Measurements from ENCODE around the gene SFT2D3. TPM values are rescaled to one million over a fixed set of nuclear protein-coding genes. Genes with fewer than 3 reads are reported as not detected.
A peak's percentile ranks its signal among the peaks of the same experiment; 100 is the strongest.

Gene SFT2D3
- total and polyA plus RNA-seq, 4 donors: 2.4 to 4.9 (median 4.7) TPM; not detected in 1

- Histone ChIP-seq H3K4me3 (ENCODE audit: low read depth in 1 of 3, low read length in 3 of 3) (peak overlapping the region in 1 of 3 donors; percentile 85), H3K27ac (ENCODE audit: low read depth in 1 of 2, low read length in 2 of 2) (peak overlapping the region; percentile 31 to 73), H3K27me3 (ENCODE audit: control insufficient read depth in 4 of 4, insufficient read depth in 4 of 4, low read length in 3 of 4) (no peaks in the 10 kb centered on the region), H3K36me3 (ENCODE audit: control insufficient read depth in 4 of 4, insufficient read depth in 3 of 4, low read depth in 1 of 4, low read length in 3 of 4) (no peaks in the 10 kb centered on the region), H3K9me3 (ENCODE audit: control insufficient read depth in 4 of 4, low read length in 3 of 4) (no peaks in the 10 kb centered on the region), H3K9ac (ENCODE audit: low read depth in 1 of 2, low read length in 2 of 2) (no peak overlapping the region), H3K4me1 (ENCODE audit: control insufficient read depth in 4 of 4, insufficient read depth in 4 of 4, low read length in 3 of 4) (peaks cover 2 to 25% (median 15%) of the 10 kb centered on the region in 4 donors)
- WGBS: 87% methylated on average over 17 of the region's 17 CpGs
- TF ChIP-seq NR2F2 (IDR thresholded peaks at IDR 0.05) (no peak), REST (IDR thresholded peaks at IDR 0.05) (no peak), YY1 (IDR thresholded peaks at IDR 0.05) (no peak), FOXA2 (IDR thresholded peaks at IDR 0.05) (no peak), GABPA (IDR thresholded peaks at IDR 0.05 in 1 of 2, conservative IDR thresholded peaks at IDR 0.05 in 1 of 2) (no peak)
- DNase-seq (ENCODE audit: low spot score): no peak
Observed at GRCh38 chr2:127673291-127674069, 27.8 kb upstream of the SFT2D3 start.

GRCh38 chr2:127674241-127675209 lies 26.8 kb upstream of the SFT2D3 start:
- Histone ChIP-seq H3K9me3 (ENCODE audit: control insufficient read depth in 4 of 4, low read length in 3 of 4) (no peaks in the 10 kb centered on the region), H3K4me1 (ENCODE audit: control insufficient read depth in 4 of 4, insufficient read depth in 4 of 4, low read length in 3 of 4) (peaks cover 2 to 25% (median 16%) of the 10 kb centered on the region in 4 donors)
- no peak for TF ChIP-seq EGR1 (IDR thresholded peaks at IDR 0.05; ENCODE audit: low read depth in 2 of 2)
- no peak for TF ChIP-seq REST (IDR thresholded peaks at IDR 0.05)
- no peak for TF ChIP-seq GABPA (IDR thresholded peaks at IDR 0.05 in 1 of 2, conservative IDR thresholded peaks at IDR 0.05 in 1 of 2)
- no peak for TF ChIP-seq SP1 (IDR thresholded peaks at IDR 0.05)
- no peak for TF ChIP-seq FOXA1 (IDR thresholded peaks at IDR 0.05)
- TF ChIP-seq RXRA (IDR thresholded peaks at IDR 0.05): peak in 1 of 2 donors; percentile 48
- TF ChIP-seq CTCF (IDR thresholded peaks at IDR 0.05; ENCODE audit: low read depth, low read length, missing input control): no peak
- TF ChIP-seq MAX (IDR thresholded peaks at IDR 0.05): no peak
- TF ChIP-seq RAD21 (IDR thresholded peaks at IDR 0.05): peak in 1 of 2 donors; percentile 10
- TF ChIP-seq HNF4A (conservative IDR thresholded peaks at IDR 0.05): no peak
- TF ChIP-seq NR2F2 (IDR thresholded peaks at IDR 0.05): peak; percentile 56
- TF ChIP-seq ATF3 (IDR thresholded peaks at IDR 0.05): no peak
- no peak for TF ChIP-seq TAF1 (conservative IDR thresholded peaks at IDR 0.05)
- no peak for TF ChIP-seq JUND (IDR thresholded peaks at IDR 0.05)
- TF ChIP-seq HNF4G (IDR thresholded peaks at IDR 0.05): no peak
- TF ChIP-seq FOXA2 (IDR thresholded peaks at IDR 0.05): no peak
- no peak for TF ChIP-seq ZBTB33 (IDR thresholded peaks at IDR 0.05)

More at GRCh38 chr2:127674241-127675209, 26.8 kb upstream of the SFT2D3 start:
- Histone ChIP-seq H3K36me3 (ENCODE audit: control insufficient read depth in 4 of 4, insufficient read depth in 3 of 4, low read depth in 1 of 4, low read length in 3 of 4) (no peaks in the 10 kb centered on the region), H3K4me3 (ENCODE audit: low read depth in 1 of 3, low read length in 3 of 3) (peak overlapping the region; percentile 47 to 85 (median 68)), H3K27ac (ENCODE audit: low read depth in 1 of 2, low read length in 2 of 2) (peak overlapping the region; percentile 31 to 73), H3K9ac (ENCODE audit: low read depth in 1 of 2, low read length in 2 of 2) (peak overlapping the region in 1 of 2 donors; percentile 28), H3K27me3 (ENCODE audit: control insufficient read depth in 4 of 4, insufficient read depth in 4 of 4, low read length in 3 of 4) (no peaks in the 10 kb centered on the region)
- DNase-seq (ENCODE audit: low spot score): peak; percentile 35
- 3% methylated on average over 72 of the region's 72 CpGs for WGBS
